ENCODE results near the gene TLE4. TPM values are rescaled to one million over a fixed set of nuclear protein-coding genes. Genes with fewer than 3 reads are reported as not detected.

The TLE4 gene
- total RNA-seq, 4 donors from 2014 or later = 19.3 to 87.5 (median 41.5) TPM

DNA sequence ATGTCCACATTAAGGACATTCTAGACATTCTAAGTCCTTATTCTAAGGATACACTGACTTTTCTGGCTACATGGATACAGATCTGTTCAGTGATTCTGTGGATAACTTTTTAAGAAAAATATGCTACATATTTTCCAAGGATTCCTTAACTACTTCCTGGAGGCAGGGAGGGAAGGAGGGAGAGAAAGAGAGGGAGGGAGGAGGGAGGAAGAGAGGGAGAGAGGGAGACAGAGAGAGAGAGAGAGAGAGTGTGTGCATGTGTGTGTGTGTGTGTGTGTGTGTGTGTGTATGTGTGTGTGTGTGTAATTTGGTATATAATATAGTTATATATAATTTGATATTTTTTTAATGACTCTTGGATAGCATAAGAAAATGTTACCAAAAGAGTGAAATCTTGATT is 109.8 kb downstream of the TLE4 start:
- Histone ChIP-seq H3K4me1 (peaks cover 0 to 12% (median 3%) of the 10 kb centered on the region in 4 donors), H3K27me3 (no peaks in the 10 kb centered on the region), H3K27ac (no peak overlapping the region), H3K4me3 (no peak overlapping the region), H3K36me3 (no peaks in the 10 kb centered on the region), H3K9me3 (no peaks in the 10 kb centered on the region)
- TF ChIP-seq, protein P1, sequence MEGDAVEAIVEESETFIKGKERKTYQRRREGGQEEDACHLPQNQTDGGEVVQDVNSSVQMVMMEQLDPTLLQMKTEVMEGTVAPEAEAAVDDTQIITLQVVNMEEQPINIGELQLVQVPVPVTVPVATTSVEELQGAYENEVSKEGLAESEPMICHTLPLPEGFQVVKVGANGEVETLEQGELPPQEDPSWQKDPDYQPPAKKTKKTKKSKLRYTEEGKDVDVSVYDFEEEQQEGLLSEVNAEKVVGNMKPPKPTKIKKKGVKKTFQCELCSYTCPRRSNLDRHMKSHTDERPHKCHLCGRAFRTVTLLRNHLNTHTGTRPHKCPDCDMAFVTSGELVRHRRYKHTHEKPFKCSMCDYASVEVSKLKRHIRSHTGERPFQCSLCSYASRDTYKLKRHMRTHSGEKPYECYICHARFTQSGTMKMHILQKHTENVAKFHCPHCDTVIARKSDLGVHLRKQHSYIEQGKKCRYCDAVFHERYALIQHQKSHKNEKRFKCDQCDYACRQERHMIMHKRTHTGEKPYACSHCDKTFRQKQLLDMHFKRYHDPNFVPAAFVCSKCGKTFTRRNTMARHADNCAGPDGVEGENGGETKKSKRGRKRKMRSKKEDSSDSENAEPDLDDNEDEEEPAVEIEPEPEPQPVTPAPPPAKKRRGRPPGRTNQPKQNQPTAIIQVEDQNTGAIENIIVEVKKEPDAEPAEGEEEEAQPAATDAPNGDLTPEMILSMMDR (IDR thresholded peaks at IDR 0.05) = no peak
- no peak for TF ChIP-seq POLR2A (IDR thresholded peaks at IDR 0.05)
- no peak for TF ChIP-seq POLR2AphosphoS5 (IDR thresholded peaks at IDR 0.05)
- no peak for TF ChIP-seq EP300 (IDR thresholded peaks at IDR 0.05; ENCODE audit: low read depth)
- in situ Hi-C loops (cut with MboI; ENCODE audit: low pct_ligation_motif_present in 1 of 4, low pct_unique_long_range_greater_than_20kb in 1 of 4, low sequenced_read_pairs in 3 of 4) = no loop called here
- no peak for DNase-seq
- intact Hi-C loops (cut with DNase I; ENCODE audit: low total_unique reads) = no loop called here

DNA sequence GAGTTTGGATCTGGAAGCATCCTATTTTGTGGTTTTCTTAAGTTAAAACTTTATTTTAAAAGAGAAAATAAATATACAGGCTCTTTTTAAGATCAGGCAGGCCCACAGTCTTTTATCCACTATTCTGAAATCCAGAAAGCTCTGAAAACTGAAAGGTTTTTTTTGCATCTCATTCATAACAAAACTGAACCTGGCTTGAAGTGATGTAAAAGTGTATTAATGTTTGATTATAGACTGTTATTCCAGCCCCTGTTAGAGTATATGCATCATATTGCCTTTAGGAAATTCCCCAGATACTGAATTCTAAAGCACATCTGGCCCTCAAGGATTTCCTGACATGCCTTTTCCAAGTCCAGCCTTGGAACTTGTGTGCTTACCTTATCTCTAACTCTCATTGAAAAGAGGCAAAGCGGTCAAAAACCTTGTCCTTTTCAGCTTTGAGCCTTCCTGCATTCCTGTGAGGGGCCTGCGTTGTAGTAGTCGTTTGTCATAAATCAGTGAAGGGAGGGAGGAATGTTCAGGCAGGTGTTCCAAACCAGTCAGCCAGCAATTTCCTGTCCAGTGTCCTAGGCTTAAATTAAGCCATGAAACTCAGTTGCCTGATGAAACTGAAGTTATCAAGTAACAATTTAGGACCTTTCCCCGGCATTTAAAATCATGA is 110.4 kb downstream of the TLE4 start:
- no peak for DNase-seq
- Histone ChIP-seq H3K4me1 (peaks cover 0 to 13% (median 4%) of the 10 kb centered on the region in 4 donors), H3K27ac (no peak overlapping the region), H3K4me3 (no peak overlapping the region), H3K36me3 (no peaks in the 10 kb centered on the region), H3K27me3 (no peaks in the 10 kb centered on the region), H3K9me3 (no peaks in the 10 kb centered on the region)
- intact Hi-C loops (cut with DNase I; ENCODE audit: low total_unique reads) = no loop called here
- WGBS, 2 donors (ENCODE audit: low coverage in 1 of 2) = 38% methylated on average over 4 of the region's 4 CpGs; no CpG with 5 or more reads in 1 of the 2 donors
- TF ChIP-seq EP300 (IDR thresholded peaks at IDR 0.05; ENCODE audit: low read depth) (no peak), POLR2A (IDR thresholded peaks at IDR 0.05) (no peak), POLR2AphosphoS5 (IDR thresholded peaks at IDR 0.05) (no peak)
- TF ChIP-seq, protein P1 (IDR thresholded peaks at IDR 0.05) = no peak
- in situ Hi-C loops (cut with MboI; ENCODE audit: low pct_ligation_motif_present in 1 of 4, low pct_unique_long_range_greater_than_20kb in 1 of 4, low sequenced_read_pairs in 3 of 4) = no loop called here

DNA sequence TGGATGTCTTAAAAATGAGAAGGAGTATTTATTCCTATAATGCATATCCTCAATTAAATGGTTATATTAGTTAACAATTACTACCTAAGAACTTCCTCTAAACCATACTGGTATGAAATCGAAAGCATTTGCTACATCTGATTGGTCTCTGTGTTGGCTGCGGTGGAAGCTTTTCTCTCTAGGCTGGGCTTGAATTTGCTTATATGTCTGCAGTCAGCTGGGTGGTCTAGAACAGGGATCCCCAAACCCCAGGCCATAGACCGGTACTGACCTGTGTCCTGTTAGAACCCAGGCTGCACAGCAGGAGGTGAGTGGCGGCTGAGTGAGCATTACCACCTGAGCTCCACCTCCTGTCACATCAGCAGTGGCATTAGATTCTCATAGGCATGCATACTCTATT is 112.3 kb downstream of the TLE4 start:
- Histone ChIP-seq H3K36me3 (no peaks in the 10 kb centered on the region), H3K27me3 (no peaks in the 10 kb centered on the region), H3K4me1 (peaks cover 0 to 18% (median 4%) of the 10 kb centered on the region in 4 donors), H3K4me3 (no peak overlapping the region), H3K9me3 (no peaks in the 10 kb centered on the region), H3K27ac (no peak overlapping the region)
- no peak for DNase-seq
- in situ Hi-C loops (cut with MboI; ENCODE audit: low pct_ligation_motif_present in 1 of 4, low pct_unique_long_range_greater_than_20kb in 1 of 4, low sequenced_read_pairs in 3 of 4) = no loop called here
- TF ChIP-seq POLR2A (IDR thresholded peaks at IDR 0.05) (no peak), EP300 (IDR thresholded peaks at IDR 0.05; ENCODE audit: low read depth) (no peak), POLR2AphosphoS5 (IDR thresholded peaks at IDR 0.05) (no peak)
- TF ChIP-seq, protein P1 (IDR thresholded peaks at IDR 0.05) = no peak
- intact Hi-C loops (cut with DNase I; ENCODE audit: low total_unique reads) = no loop called here
- WGBS, 2 donors (ENCODE audit: low coverage in 1 of 2) = 93% methylated on average over 4 of the region's 4 CpGs; no CpG with 5 or more reads in 1 of the 2 donors

DNA sequence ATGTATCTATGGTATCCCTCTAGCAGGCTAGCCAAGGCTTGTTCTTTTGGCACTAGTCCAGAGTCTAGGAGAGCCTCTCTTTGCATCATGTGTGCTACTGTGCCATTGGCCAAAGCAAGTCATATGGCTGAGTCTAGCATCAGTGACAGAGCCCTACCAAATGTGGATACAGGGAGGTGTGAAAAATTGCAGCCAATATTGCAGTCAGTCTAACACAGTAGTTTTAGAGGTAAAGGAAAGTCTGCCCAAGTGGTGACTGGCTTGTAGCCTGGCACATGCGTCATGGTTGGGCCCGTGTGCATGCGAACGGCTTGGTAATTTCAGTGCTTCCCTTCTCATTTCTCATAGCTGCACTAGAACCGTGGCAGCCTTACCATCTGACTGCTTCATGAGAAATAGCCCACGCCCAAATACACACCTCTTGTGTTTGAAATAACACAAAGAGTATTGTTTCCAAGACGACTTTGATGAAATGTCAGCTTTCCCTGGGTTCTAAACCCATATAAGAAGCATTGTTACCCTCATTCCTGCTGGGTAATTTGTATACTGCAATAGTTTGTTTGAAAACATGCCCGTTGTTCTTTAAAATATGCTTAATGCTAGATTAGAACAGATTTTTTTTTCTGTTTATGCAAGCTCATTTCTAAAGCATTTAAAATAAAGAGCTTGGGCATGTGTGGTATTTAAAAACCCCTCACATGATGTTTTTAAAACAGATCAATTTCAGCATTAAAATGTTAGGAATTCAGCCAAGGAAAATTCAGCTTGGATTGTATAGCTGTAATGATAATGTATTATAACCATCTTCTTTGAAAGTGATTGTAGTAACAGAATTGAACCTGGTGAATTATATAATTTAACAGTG is 113.2 kb downstream of the TLE4 start:
- TF ChIP-seq POLR2AphosphoS5 (IDR thresholded peaks at IDR 0.05) (no peak), EP300 (IDR thresholded peaks at IDR 0.05; ENCODE audit: low read depth) (no peak), POLR2A (IDR thresholded peaks at IDR 0.05) (no peak)
- TF ChIP-seq, protein P1 (IDR thresholded peaks at IDR 0.05) = no peak
- no peak overlapping the region for H3K4me3 ChIP-seq
- no peaks in the 10 kb centered on the region for H3K9me3 ChIP-seq
- 73 to 80% methylated on average over 3 to 8 of the region's 8 CpGs for WGBS, 2 donors (ENCODE audit: low coverage in 1 of 2)
- H3K27me3 ChIP-seq = no peaks in the 10 kb centered on the region
- H3K27ac ChIP-seq = no peak overlapping the region
- H3K36me3 ChIP-seq = no peaks in the 10 kb centered on the region
- peaks cover 0 to 18% (median 4%) of the 10 kb centered on the region in 4 donors for H3K4me1 ChIP-seq
- DNase-seq = no peak
- intact Hi-C loops (cut with DNase I; ENCODE audit: low total_unique reads) = no loop called here
- in situ Hi-C loops (cut with MboI; ENCODE audit: low pct_ligation_motif_present in 1 of 4, low pct_unique_long_range_greater_than_20kb in 1 of 4, low sequenced_read_pairs in 3 of 4) = no loop called here
